Measurements from ENCODE around the gene PIM2.

GRCh38 chrX:48917139-48918001 is 1.5 kb downstream of the PIM2 start:
- peak; percentile 82 to 88 (median 84) for TF ChIP-seq CTCF (IDR thresholded peaks at IDR 0.05)
- no peak for TF ChIP-seq POLR2A (IDR thresholded peaks at IDR 0.05)
- TF ChIP-seq POLR2AphosphoS5 (IDR thresholded peaks at IDR 0.05) = peak in 2 of 4 donors; percentile 9 to 46

Data from sigmoid colon (tissue), 4 donors.